Astrocyte (in vitro differentiated cells and primary cell): ENCODE data around the gene PAK6.

Source experiments
- CTCF ChIP-seq: IDR thresholded peaks from 2 replicates; pipeline ENCODE4 v1.5.1; 2011; ENCODE audit warnings: low read depth, mild to moderate bottlenecking, inconsistent platforms, low read length, moderate library complexity; ENCODE audit not compliant: insufficient read depth
- EZH2 ChIP-seq: IDR thresholded peaks from 2 replicates; pipeline ENCODE4 v1.6.1; 2012; ENCODE audit warnings: mild to moderate bottlenecking, low read length, inconsistent platforms; ENCODE audit not compliant: insufficient read depth

GRCh38 chr15:40286794-40287193 is 47.9 kb downstream of the PAK6 start:
- TF ChIP-seq CTCF: no peak
- TF ChIP-seq EZH2: no peak
